Muscle of arm (tissue), 12 donors: ENCODE results near the gene LRRC52. TPM values are rescaled to one million over a fixed set of nuclear protein-coding genes. Genes with fewer than 3 reads are reported as not detected.

ENCODE experiments used
- DNase-seq: peaks from one replicate; pipeline ENCODE4 v3.0.0-alpha.2; 2013
- polyA plus RNA-seq, 12 donors: library from polyadenylated mRNA; unstranded; fragments of 120-200 nt; gene quantifications; one replicate each; pipeline ENCODE4 v1.2.1, GENCODE V29; 2013; ENCODE audit not compliant: insufficient read length in 12 of 12

The LRRC52 gene
- polyA plus RNA-seq, 12 donors, result 0.14 to 0.57 (median 0.32) TPM; not detected in 7

DNA sequence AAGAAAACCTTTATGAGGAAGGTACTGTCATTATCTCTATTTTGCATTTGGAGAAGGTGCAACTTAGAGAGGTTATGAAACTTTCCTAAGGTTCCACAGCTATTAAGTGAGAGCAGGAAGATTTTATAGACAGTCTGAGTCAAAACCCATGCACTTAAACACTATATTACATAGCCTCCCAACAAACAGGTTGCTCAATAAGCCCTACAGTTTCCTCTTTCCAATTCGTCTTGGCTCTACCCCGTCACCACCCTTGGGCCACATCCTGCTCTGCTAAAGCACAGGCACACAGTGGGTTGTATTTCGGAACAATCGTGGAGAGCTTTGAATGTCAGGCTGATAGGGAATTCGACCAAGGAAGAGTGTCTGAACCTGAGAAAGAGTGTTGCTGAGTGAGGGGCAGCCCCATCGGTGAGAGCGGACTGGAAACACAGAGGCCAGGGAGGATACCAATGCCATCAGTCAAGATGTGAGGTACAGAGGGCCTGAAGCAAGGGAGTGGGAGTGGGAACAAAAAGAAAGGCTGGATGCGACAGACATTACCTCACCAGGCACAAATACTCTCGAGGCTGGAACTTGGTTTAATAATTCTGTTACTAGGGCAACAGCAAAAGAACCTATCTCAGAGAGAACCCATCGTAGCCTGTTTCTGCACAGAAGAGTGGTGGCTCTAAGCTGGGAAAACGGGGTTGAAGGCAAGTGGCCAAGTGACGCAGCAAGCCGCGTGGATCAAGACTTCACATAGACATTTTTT lies 6.3 kb upstream of the LRRC52 start:
- no peak for DNase-seq

- no peak for DNase-seq
Measured at GRCh38 chr1:165539306-165539705, 4.5 kb upstream of the LRRC52 start.

DNA sequence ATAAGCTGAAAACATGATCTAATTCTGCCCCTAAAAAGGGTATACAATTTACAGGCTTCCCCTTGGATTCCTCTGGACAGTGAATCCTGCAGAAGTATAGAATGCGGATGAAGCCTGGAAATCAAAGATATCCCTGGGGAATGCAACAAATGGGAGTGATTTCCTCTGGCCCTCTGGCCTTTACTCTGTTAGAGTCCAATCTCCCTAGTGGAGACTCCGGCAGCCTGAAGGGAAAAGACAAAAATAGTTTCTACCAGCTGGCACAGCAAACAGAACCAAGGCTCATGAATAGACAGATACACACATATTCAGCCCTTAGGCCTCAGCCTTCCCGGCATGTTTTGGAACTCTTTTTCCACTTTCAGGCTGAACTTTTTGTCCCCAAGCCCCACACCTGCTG lies 3.9 kb upstream of the LRRC52 start:
- DNase-seq, result no peak

DNA sequence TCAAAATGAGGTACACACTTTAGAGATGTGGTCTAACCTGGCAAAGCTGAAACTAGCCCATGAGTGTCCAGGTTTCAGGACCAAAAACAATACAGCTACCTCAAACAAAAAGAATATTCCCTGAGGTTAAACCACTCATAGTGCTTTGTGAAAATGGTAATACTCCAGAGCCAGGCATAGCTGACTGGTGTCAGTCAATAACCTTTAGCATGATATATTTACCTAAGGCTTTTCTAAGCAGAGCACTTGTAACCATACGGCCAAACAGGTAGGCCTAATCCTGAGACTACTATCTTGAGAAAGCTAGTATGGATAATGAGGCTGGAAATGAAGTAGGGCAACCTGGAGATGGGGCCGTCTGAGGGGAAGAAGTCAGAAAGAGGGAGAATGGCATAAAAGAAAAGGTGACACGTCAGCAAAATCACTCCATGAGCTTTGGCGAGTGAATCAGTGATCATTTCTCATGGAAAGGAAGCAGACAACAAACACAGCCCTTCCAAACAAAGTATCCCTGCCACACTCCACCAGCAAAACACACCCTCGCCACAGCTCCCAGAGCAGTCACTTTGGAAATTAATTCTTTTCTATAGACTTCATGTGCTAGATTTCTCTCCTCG lies 1.7 kb upstream of the LRRC52 start:
- no peak for DNase-seq

- DNase-seq, result no peak
Measured at GRCh38 chr1:165542647-165543046, 1.2 kb upstream of the LRRC52 start.

- DNase-seq, result no peak
Measured at GRCh38 chr1:165544996-165545395, 1.2 kb downstream of the LRRC52 start.

DNA sequence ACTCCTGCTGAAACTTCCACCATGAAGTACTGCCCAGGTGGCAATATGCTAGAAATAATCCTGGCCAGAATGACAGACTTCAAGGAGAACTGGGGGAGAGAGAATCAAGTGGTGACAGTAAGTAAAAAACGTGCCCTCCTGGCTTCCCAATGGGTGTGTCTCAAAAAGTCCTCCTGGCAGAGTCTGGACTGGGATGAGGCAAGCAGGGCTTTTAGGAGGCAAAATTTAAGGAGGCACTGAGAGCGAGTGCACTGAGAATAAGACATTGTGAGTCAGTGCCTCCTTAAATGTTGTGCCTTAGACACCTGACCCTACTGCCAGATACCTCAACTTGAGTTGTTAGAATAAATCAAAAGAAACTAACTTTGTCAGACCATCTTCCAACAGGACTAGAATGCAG lies 2.2 kb downstream of the LRRC52 start:
- no peak for DNase-seq

DNA sequence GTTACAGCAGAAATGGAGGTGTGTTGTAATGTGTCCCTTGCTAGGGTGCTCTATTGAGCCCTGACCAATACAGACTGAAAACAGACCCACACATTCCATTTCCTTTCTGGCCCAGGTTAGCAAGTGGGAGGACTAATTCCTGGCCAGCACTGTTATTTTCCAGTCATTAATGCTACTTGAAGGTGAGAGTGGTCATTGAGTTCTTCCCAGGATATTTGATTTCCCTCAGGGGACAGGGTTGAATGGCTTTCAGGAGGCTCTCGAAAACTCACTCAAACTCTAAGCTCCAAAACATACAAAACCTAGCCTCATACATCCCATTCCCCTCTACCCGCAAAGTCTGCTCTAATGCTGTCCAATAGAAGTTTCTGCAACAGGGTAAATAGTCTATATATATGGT lies 6.2 kb downstream of the LRRC52 start:
- DNase-seq, result peak; percentile 57

DNA sequence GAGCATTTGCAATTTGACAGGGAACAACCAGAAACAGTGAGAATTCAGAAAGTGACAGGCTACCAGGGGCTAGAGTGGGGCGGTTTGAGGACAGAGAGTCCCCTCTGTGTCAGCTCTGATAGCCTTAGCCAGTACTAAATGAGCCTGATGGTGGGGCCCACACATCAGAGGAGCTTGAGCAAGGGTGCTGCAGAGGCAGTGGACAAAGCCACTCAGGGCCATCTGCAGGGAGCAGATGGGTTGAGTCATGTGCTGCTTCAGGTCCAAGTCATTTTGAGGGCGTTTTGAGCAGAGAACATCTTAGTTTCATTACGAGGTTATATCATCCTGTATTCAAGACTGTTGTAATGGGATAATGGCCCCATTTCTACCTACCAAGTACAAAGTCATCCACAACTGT lies 7.7 kb downstream of the LRRC52 start:
- DNase-seq, result no peak

DNA sequence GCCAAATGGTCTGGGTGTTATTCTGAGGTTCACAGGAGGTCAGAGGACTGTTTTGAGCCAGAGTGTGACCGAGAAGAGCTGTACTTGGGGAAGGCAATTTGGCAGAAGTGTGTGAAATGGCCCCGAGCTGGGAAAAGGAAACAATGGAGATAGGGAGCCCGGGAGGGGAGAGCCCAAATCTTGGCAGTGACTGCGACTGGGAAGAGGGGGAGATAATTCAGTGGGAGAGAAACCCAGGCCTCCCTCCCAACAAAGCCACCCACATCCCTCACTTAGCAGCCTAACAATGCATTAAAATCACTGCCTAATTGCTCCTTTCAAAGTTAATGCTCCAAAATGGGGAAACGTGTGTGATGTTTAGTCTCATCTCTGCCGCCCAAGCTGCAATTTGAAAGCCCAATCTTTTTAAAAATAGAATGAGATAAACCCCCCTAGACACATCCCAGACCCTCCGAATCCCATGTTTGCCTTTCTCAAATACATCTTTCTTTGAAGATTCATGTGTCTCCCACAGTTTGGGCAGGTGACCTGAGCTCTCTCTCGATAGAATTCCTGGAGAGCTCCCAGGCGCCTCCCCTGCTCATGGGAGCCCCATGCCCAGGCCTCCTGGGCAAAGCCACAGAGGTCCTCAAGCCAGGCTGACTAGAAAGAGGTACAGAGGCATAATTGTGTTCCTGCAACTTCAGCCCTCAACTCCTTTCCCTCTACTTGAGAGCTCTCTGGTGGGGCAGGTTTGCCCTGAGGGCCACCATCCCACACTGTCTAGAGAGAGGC lies 17.3 kb downstream of the LRRC52 start:
- no peak for DNase-seq

- DNase-seq, result no peak
Measured at GRCh38 chr1:165562571-165562970, 18.8 kb downstream of the LRRC52 start.

GRCh38 chr1:165563551-165563950 lies 19.8 kb downstream of the LRRC52 start:
- DNase-seq, result no peak

DNA sequence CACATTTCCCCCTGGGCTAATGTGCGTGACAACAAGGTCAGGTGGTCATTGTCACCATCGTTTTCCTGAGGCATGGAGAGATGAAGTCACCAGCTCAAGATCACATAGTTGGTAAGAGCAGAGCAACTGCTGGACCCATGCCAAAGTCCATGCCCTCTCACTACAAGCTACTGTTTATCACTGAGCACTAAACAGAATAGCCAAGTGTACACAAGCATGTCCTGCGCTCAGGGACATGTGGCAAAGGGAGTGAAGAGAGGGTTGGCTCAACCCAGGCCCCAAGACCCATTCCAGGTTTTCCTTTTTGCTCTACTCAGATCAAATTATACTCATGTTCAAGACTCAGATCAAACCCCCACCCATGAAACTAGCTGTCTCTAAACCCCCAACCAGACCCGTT lies 20.8 kb downstream of the LRRC52 start:
- DNase-seq, result no peak

DNA sequence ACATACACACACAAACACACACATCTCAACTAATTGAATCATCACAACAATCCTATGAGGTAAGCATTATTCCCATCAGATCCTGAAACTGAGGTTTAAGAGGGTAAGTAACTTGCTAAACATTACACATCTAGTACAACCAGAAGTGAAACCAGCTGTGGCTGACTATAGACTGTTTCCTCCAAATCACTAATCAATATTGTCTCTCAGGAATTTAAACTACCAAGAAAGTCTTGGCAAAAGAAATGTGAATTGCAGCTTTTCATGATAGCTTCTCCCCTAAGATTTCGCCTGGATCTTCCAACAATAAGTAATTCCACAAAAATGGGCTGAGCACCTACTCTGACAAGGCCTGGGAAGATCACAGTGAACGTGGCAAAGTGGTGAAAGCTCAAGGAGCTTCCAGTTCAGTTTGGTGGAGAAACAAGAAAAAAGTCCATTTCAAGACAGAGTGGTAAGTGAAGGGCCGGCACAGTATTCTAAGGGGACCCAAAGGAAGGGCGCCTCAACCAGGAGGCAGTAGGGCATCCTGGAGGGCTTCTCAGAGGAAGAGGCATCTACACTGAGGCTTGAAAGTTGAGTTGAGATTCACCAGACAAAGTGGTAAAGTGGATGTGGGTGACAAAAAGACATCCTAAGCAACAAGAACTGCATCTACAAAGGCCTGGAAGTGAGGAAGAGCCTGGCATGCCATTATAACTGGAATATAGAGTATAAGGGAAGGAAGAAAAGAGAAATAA lies 22.1 kb downstream of the LRRC52 start:
- peak; percentile 38 for DNase-seq

DNA sequence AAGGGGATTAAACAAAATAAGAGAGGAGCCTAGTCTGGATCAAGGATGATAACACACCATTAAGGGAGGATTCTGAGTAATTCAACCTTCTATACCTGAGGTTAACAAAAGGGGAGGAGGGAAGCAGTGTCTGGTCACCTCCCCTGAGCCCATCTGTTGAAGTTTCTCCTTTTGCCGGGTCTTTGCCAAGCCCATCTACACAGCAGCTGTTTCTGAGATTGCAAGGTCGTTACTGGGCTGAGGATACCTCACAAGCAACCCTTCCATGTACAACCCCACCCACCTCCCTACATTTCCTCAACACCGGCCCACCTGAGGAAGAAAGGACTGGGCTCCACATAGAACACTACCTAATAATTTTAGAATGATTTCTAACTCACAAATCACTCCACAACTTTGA lies 26.3 kb downstream of the LRRC52 start:
- DNase-seq, result no peak

DNA sequence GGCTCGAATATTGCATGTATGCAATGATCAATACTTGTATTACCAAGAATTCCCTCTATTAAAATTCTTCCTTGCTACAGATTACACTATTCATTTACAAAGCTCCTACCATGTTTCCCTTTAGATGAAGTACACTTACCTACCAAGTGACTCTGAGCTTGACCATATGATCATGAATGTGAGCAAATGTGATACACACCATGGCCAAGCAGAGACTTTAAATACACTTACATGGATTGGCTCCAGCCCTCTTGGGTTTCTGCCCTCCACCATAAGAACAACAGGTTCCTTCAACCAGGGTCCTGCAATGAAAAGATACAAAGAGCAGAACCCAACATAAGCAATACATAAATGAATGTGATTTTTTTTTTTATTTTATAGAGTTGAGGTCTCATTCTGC lies 30.0 kb downstream of the LRRC52 start:
- no peak for DNase-seq

- no peak for DNase-seq
Measured at GRCh38 chr1:165574295-165574694, 30.5 kb downstream of the LRRC52 start.

DNA sequence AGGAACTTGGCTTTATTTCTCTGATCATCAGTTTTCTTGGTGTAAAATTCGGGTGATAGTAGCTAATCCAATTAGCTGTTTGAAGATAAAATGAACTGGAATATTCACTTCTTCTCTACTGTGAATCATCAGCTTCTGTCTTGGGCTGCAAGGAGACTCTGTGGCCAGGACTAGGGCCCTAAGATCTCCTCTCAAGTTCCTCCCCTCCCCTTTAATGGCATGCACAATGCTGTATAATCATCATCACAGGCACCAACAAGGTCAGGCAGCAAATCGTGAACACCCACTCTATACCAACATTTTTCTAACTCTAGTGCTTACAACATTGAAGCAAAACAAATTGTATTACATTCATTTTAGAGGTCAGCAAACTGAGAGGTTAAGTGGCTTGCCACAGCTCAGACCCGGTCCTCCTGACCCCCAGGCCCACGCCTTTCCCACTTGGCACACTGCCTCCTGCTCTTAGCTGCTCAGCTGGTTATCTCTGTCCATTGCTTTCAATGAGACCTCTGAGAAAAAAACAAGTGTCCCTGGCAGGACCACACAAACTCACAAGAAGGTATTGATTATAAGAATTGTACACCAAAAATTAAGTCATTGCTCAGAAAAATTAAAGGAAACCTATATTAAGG lies 31.8 kb downstream of the LRRC52 start:
- DNase-seq, result no peak

DNA sequence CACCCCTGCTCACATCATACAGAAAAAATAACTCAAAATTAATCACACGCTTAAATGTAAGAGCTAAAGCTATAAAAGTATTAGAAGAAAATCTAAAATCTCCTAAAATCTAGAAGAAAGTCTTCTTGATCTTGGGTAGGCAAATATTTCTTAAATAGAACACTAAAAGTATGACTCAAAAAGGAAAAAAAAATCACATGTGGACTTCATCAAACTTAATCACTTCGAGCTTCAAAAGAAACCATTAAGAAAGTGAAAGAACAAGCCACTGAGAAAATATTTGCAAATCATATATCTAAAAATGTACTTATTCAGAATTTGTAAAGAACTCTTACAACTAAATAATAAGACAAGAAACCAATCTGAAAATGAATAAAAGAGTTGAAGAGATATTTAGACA lies 32.7 kb downstream of the LRRC52 start:
- DNase-seq, result no peak

DNA sequence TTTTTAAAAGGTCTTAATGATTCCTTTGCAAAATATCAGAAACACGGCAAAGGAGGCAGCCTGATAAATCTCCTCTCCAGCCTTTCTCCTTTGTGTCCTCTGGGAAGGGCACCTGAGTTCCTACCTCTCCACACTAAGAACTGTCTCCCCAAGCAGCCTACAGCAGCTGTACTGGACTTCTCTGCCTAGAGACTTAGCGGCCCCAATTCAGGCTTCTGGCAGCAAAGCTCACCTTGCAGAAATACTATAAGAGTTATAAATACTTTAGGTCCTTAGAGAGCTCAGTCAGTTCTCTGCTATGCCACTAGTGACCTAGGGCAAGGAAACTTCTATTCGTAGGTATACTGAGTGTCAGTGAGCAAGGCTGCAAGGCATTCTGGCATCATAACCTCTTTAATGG lies 33.9 kb downstream of the LRRC52 start:
- DNase-seq, result no peak

DNA sequence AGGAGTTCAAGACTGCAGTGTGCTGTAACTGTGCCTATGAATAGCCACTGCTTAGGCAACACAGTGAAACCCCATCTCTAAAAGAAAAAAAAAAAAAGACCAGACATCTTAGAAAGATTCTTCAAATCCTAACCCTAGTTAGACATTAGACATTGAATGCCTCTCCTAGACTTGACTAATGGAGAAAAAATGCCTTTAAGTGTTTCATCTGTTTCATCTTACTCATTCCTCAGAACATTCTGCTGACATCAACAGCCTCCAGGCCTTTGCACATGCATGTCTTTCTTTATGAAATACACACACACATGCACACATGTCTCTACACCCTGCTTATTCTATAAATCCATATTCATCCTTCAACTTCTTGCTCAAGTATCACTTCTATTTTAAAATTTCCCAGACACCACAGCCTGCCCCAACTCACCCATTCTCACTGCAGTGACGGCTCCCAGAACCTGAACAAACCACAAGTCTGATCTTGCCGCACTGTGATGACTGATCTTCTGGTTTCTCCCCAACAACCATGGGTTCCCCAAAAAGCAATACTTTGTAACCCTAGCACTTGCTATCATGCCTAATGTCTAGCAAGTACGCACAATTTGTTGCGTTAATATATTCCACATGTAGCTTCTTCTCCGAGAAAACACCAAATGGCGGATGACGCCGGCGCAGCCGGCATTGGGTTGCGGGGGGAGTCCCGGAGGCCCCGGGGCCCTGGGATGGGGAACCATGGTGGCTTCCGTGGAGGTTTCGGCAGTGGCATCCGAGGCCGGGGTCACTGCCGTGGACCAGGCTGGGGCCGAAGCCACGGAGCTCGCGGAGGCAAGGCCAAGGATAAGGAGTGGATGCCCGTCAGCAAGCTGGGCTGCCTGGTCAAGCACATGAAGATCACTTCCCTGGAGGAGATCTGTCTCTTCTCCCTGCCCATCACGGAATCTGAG lies 37.4 kb downstream of the LRRC52 start:
- DNase-seq, result no peak
